Fibroblast of skin of scalp (primary cell): ENCODE results near the gene ERICH4.
"Not testable (repeated sequence)": the region's sequence is repeated elsewhere in the genome, so short reads cannot be mapped to it uniquely, and the experiment has no call there.

Source experiments
- DNase-seq: peaks from one replicate; pipeline ENCODE4 v3.0.0-alpha.2; 2013

ERICH4 gene

DNA sequence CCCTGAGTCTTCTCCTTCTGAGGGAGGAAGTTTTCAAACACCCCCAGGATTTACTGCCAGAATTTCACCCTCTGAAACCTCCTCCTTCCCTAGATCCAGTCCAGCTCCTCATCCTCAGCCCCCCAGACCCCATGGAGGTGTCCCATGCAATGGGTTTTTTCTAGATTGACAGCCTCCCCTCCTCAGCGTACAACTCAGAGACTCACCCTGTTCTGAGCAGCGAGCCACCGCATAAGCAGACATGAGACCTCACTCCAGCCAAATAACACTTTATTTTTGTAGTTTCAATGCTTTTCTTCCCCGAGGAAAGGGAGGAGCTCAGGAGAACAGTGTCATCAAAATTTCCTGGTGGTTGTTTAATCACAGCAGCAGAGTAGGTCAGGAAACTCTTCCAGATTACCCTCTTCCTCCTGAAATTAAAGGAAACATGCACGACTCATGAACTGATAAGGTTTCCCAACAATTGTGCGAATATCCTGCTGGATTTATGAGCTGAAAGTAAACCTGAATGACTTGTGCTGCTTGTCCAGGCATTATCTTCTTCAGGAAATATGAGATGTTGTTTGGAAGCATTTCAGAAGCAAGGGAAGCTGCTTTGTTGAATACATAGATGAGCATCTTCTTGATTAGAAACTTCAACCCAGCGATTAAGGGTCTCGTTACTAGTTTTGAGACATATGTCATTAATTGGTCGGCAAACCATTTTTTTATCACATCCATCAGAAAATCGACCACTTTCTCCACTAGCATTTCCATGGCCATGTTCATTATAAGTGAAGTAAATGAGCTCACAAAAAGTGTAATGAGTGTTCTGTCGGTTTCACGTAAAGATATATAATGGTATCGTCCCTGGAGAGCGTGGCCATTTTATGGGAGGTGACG, 36.2 kb downstream of the ERICH4 start:
- DNase-seq: no peak

DNA sequence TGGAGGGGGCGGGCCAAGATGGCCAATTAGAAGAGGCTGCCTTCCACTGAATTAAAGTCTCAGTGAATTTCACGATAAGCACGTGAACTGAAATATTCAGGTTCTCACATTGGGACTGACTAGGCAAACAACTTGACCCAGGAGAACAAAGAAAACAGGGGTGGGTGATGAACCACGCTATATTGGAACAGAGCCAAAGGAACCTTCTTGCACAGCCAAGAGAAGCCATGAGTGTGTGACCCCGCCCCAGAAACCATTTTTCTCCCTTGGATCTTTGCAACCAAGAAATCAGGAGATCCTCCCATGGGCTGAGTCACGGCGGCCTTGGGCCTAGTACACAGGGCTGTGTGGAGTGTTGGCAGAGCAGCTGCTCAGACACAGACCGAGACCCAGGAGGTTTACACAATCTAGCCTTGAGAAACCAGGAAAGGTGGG, 36.8 kb downstream of the ERICH4 start:
- DNase-seq: no peak

DNA sequence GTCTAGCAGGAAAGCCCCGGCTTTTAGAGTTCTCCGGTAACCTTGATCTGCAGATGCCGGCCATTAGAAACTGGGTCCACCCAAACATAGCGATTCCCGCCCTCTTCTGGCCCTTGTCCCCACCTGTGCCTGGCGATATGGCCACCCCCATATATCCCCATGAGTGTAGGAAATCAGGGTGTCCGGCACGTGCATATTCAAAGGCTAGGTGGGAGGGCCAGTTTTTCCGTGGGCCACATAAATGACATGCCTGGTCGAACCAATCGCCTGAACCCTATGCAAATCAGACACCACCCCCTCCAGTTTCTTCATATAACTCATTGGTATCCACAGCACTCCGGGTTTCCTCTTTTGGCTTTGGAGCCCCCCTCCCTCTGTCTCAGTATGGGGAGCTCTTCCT, 37.4 kb downstream of the ERICH4 start:
- DNase-seq: no peak

DNA sequence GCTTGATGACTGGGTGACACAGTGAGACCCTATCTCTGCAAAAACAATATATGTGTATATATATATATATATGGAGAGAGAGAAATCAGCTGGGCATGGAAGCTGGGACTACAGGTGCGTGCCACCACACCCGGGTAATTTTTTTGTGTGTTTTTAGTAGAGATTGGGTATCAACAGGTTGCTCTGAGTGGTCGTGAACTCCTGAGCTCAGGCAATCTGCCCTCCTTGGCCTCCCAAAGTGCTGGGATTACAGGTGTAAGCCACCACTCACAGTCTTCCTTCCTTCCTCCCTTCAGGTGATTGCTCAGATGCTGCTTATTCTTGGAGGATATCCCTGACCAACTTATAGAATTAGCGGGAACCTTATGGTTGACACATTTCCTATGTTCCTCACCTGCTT, 41.9 kb downstream of the ERICH4 start:
- no peak for DNase-seq

DNA sequence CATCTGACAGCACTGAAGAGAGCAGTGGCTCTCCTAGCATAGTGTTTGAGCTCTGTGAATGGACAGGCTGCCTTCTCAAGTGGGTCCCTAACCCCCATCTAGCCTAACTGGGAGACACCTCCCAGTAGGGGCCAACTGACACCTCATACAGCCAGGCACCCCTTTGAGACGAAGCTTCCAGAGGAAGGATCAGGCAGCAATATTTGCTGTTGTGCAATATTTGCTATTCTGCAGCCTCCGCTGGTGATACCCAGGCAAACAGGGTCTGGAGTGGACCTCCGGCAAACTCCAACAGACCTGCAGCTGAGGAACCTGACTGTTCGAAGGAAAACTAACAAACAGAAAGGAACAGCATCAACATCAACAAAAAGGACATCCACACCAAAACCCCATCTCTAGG, 44.0 kb downstream of the ERICH4 start:
- not testable (repeated sequence) for DNase-seq

DNA sequence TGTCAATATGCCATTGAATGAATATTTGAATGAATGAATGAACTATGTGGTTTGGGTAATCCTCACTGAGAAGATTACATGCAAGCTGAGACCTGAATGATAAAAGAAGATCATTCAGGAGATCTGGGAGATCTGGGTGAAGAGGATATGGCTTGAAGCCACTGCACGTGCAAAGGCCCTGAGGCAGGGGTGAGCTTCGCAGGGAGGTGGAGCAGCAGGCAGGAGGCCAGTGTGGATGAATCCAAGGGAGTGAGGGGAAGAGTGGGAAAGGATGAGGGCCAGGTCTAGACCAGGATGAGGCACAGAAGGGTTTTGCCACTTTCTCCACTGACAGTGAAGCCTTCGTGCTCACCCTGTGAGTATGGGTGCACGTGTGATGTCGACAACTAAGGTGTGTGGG, 49.9 kb downstream of the ERICH4 start:
- DNase-seq: no peak
